Measurements from ENCODE around the gene ETS2.

DNA sequence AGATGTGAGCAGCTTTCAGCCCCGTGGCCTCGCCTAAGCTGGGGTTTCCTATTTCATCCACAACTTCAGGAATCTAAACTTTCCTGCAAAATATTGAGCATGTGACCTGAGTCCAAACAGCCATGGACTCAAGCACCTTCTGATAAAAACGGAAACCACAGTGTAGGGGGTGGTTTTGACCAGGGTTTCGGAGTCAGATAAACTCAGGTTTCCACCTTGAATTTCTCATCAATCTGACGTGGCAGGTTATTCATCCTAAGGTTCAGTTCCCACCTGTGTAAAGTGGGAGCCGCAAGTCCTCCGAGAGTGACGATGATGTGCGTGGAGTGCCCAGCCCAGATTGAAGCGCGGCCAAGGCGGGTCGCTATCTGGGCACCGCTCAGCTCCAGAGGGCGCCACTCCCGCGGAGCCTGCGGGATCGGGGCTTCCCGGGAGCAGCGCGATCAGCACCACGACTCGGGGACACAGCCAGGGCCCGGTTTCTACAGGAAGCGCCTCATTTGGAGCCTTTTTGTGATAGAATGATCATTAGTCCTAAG lies 871 bp upstream of the ETS2 start:
- TF ChIP-seq, protein P1, sequence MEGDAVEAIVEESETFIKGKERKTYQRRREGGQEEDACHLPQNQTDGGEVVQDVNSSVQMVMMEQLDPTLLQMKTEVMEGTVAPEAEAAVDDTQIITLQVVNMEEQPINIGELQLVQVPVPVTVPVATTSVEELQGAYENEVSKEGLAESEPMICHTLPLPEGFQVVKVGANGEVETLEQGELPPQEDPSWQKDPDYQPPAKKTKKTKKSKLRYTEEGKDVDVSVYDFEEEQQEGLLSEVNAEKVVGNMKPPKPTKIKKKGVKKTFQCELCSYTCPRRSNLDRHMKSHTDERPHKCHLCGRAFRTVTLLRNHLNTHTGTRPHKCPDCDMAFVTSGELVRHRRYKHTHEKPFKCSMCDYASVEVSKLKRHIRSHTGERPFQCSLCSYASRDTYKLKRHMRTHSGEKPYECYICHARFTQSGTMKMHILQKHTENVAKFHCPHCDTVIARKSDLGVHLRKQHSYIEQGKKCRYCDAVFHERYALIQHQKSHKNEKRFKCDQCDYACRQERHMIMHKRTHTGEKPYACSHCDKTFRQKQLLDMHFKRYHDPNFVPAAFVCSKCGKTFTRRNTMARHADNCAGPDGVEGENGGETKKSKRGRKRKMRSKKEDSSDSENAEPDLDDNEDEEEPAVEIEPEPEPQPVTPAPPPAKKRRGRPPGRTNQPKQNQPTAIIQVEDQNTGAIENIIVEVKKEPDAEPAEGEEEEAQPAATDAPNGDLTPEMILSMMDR (IDR thresholded peaks at IDR 0.05) = peak; percentile 56
- TF ChIP-seq EZH2 (IDR thresholded peaks at IDR 0.05) = no peak
- no peak for TF ChIP-seq EZH2phosphoT487 (IDR thresholded peaks at IDR 0.05)
